H1 (cell line): ENCODE results near the gene HSPBP1. TPM values are rescaled to one million over a fixed set of nuclear protein-coding genes. Genes with fewer than 3 reads are reported as not detected.

Source experiments
- CTCF ChIA-PET: fragments of 300-600 bp; sonication (Branson Sonifier 250); formaldehyde crosslinking; loops from one replicate; lab custom pipeline; 2021; ENCODE audit not compliant: partially characterized antibody; lab: Charles Lee
- POLR2A ChIA-PET: fragments of 300-600 bp; sonication (Branson Sonifier 250); formaldehyde crosslinking; loops from one replicate; lab custom pipeline; 2021; ENCODE audit warnings: inconsistent platforms; ENCODE audit not compliant: partially characterized antibody; lab: Charles Lee
- DNase-seq, 2 experiments: peaks; one replicate each; pipeline versions ENCODE4 v3.0.0 to v3.0.0-alpha.2; 2010 to 2022; ENCODE audit warnings: low spot score in 2 of 2, low read depth in 1 of 2, mixed read lengths in 1 of 2
- FAIRE-seq: peaks from 2 replicates; lab custom pipeline; 2011; peaks lifted over from hg19 to GRCh38; lab: Jason Lieb, UNC
- H2AFZ ChIP-seq: 2 replicates; pipeline ENCODE4 v1.8.1; 2012; ENCODE audit warnings: low read length, inconsistent platforms
- H2AK5ac ChIP-seq: 2 replicates; pipeline ENCODE4 v1.6.1; 2013; ENCODE audit warnings: low read depth, low read length
- H2BK120ac ChIP-seq: replicated peaks from 2 replicates; pipeline ENCODE3; 2013; ENCODE audit warnings: low read depth, low read length, inconsistent platforms
- H2BK12ac ChIP-seq: 2 replicates; pipeline ENCODE4 v1.6.1; 2013; ENCODE audit warnings: low read depth, low read length
- H2BK15ac ChIP-seq: 2 replicates; pipeline ENCODE4 v1.6.1; 2013; ENCODE audit warnings: low read length
- H2BK20ac ChIP-seq: 2 replicates; pipeline ENCODE4 v1.6.1; 2013; ENCODE audit warnings: low read length
- H2BK5ac ChIP-seq: 2 replicates; pipeline ENCODE4 v1.6.1; 2013; ENCODE audit warnings: low read depth, low read length
- H3K14ac ChIP-seq: 2 replicates; pipeline ENCODE4 v1.6.1; 2013; ENCODE audit warnings: inconsistent platforms; ENCODE audit not compliant: insufficient read length
- H3K18ac ChIP-seq: 2 replicates; pipeline ENCODE4 v1.6.1; 2013; ENCODE audit warnings: low read length; ENCODE audit errors: extremely low read depth
- H3K23ac ChIP-seq: 2 replicates; pipeline ENCODE4 v1.6.1; 2013; ENCODE audit warnings: inconsistent platforms; ENCODE audit not compliant: insufficient read length
- H3K23me2 ChIP-seq: 2 replicates; pipeline ENCODE4 v1.6.1; 2013; ENCODE audit warnings: low read depth, low read length
- H3K27ac ChIP-seq: 2 replicates; pipeline ENCODE4 v1.6.1; 2011; ENCODE audit warnings: low read depth, low read length, inconsistent platforms
- H3K27me3 ChIP-seq, 4 experiments: replicated peaks in 1 of 4; 1 replicate in 1 of 4; 2 replicates in 3 of 4; pipeline versions ENCODE4 v1.6.1 to v1.8.1; 2011 to 2013; ENCODE audit warnings: low read length in 3 of 4, mild to moderate bottlenecking in 3 of 4, inconsistent platforms in 2 of 4, mixed read lengths in 2 of 4, moderate library complexity in 1 of 4; ENCODE audit not compliant: control insufficient read depth in 3 of 4, insufficient read depth in 3 of 4; ENCODE audit errors: extremely low read depth in 1 of 4
- H3K36me3 ChIP-seq, 4 experiments: 2 replicates each; pipeline versions ENCODE4 v1.6.1 to v1.8.1; 2011 to 2013; ENCODE audit warnings: mild to moderate bottlenecking in 4 of 4, low read length in 3 of 4, moderate library complexity in 2 of 4, control low read depth in 1 of 4, inconsistent platforms in 1 of 4; ENCODE audit not compliant: insufficient read depth in 4 of 4, control insufficient read depth in 2 of 4
- H3K4ac ChIP-seq: replicated peaks from 2 replicates; pipeline ENCODE3; 2013; ENCODE audit warnings: low read length, low read depth, mixed read lengths, inconsistent platforms; ENCODE audit not compliant: insufficient read length
- H3K4me1 ChIP-seq, 4 experiments: replicated peaks in 1 of 4; 1 replicate in 1 of 4; 2 replicates in 3 of 4; pipeline versions ENCODE4 v1.6.1 to v1.8.1; 2011 to 2013; ENCODE audit warnings: low read length in 3 of 4, inconsistent platforms in 2 of 4, mixed read lengths in 1 of 4; ENCODE audit not compliant: insufficient read depth in 4 of 4, control insufficient read depth in 3 of 4
- H3K4me2 ChIP-seq, 2 experiments: 2 replicates each; pipeline versions ENCODE4 v1.6.1 to v1.8.1; 2011 to 2013; ENCODE audit warnings: low read depth in 2 of 2, low read length in 2 of 2, control low read depth in 1 of 2, inconsistent platforms in 1 of 2, mild to moderate bottlenecking in 1 of 2; ENCODE audit not compliant: insufficient read depth in 1 of 2
- H3K4me3 ChIP-seq, 4 experiments: fragments of 200-600, 300-600 bp in 1 of 4; sonication (generic), shearing (Covaris generic), sonication (Bioruptor Twin) in 1 of 4; 2 replicates each; pipeline versions ENCODE4 v1.5.1 to v1.8.1; 2011 to 2016; ENCODE audit warnings: low read length in 4 of 4, low read depth in 3 of 4, control low read depth in 2 of 4, inconsistent platforms in 2 of 4, mild to moderate bottlenecking in 2 of 4, mixed read lengths in 1 of 4, moderate library complexity in 1 of 4; ENCODE audit not compliant: insufficient read depth in 2 of 4; ENCODE audit errors: extremely low read depth in 1 of 4
- H3K56ac ChIP-seq: replicated peaks from 2 replicates; pipeline ENCODE3; 2013; ENCODE audit warnings: low read depth, mild to moderate bottlenecking, mixed read lengths, low read length, inconsistent platforms; ENCODE audit not compliant: insufficient read length
- H3K79me1 ChIP-seq: 2 replicates; pipeline ENCODE4 v1.6.1; 2013; ENCODE audit warnings: low read depth, low read length, control low read depth
- H3K79me2 ChIP-seq, 2 experiments: 2 replicates each; pipeline versions ENCODE4 v1.6.1 to v1.8.1; 2012 to 2013; ENCODE audit warnings: low read length in 2 of 2, mild to moderate bottlenecking in 2 of 2, inconsistent platforms in 1 of 2; ENCODE audit not compliant: insufficient read depth in 2 of 2, control insufficient read depth in 1 of 2
- H3K9ac ChIP-seq, 4 experiments: replicated peaks in 1 of 4; 1 replicate in 1 of 4; 2 replicates in 3 of 4; pipeline versions ENCODE4 v1.6.1 to v1.8.1; 2011 to 2013; ENCODE audit warnings: low read depth in 3 of 4, low read length in 3 of 4, control low read depth in 2 of 4, mild to moderate bottlenecking in 2 of 4, moderate library complexity in 2 of 4, inconsistent platforms in 1 of 4; ENCODE audit errors: extremely low read depth in 1 of 4
- H3K9me3 ChIP-seq, 2 experiments: 2 replicates each; pipeline versions ENCODE4 v1.6.1 to v1.8.1; 2012 to 2013; ENCODE audit warnings: mild to moderate bottlenecking in 2 of 2, moderate library complexity in 2 of 2, control low read depth in 1 of 2, inconsistent platforms in 1 of 2, low read depth in 1 of 2, low read length in 1 of 2, mixed read lengths in 1 of 2; ENCODE audit not compliant: insufficient read depth in 2 of 2
- H4K20me1 ChIP-seq, 2 experiments: replicated peaks in 1 of 2; 2 replicates each; pipeline versions ENCODE3 to v1.8.1; 2011 to 2013; ENCODE audit warnings: inconsistent platforms in 2 of 2, low read length in 2 of 2, mild to moderate bottlenecking in 1 of 2; ENCODE audit not compliant: insufficient read depth in 2 of 2, control insufficient read depth in 1 of 2
- H4K5ac ChIP-seq: 2 replicates; pipeline ENCODE4 v1.6.1; 2013; ENCODE audit warnings: low read length, low read depth, mixed read lengths, inconsistent platforms; ENCODE audit not compliant: insufficient read length
- H4K8ac ChIP-seq: 2 replicates; pipeline ENCODE4 v1.8.0; 2013; ENCODE audit warnings: mild to moderate bottlenecking, moderate library complexity, low read length, inconsistent platforms; ENCODE audit not compliant: insufficient read depth; ENCODE audit errors: extremely low read depth
- H4K91ac ChIP-seq: replicated peaks from 2 replicates; pipeline ENCODE3; 2013; ENCODE audit warnings: low read length, mixed read lengths, inconsistent platforms; ENCODE audit not compliant: insufficient read length
- ASH2L ChIP-seq: fragments of 200-600, 300-600 bp; sonication (generic); IDR thresholded peaks from one replicate; pipeline ENCODE4 v1.7.1; 2017; ENCODE audit warnings: low read length
- CHD1 ChIP-seq: IDR thresholded peaks from 2 replicates; pipeline ENCODE4 v1.6.1; 2012; ENCODE audit warnings: low read depth, low read length, improper control_type of control experiment
- PHF8 ChIP-seq: fragments of 200-600 bp; sonication (generic); conservative IDR thresholded peaks from 2 replicates; pipeline ENCODE4 v1.7.1; 2012; ENCODE audit warnings: low read depth, mild to moderate bottlenecking, inconsistent platforms, low read length, moderate library complexity
- POLR2AphosphoS5 ChIP-seq: IDR thresholded peaks from 2 replicates; pipeline ENCODE4 v1.6.1; 2011; ENCODE audit warnings: low read depth, low read length
- RBBP5 ChIP-seq: IDR thresholded peaks from 2 replicates; pipeline ENCODE4 v1.7.1; 2012; ENCODE audit warnings: low read depth, mild to moderate bottlenecking, inconsistent platforms, low read length, moderate library complexity, borderline replicate concordance
- SP4 ChIP-seq: IDR thresholded peaks from 2 replicates; pipeline ENCODE4 v1.6.1; 2012; ENCODE audit warnings: low read length, inconsistent platforms
- TAF1 ChIP-seq: IDR thresholded peaks from 2 replicates; pipeline ENCODE4 v1.6.1; 2011; ENCODE audit warnings: mild to moderate bottlenecking, low read depth, low read length
- TCF12 ChIP-seq: IDR thresholded peaks from 2 replicates; pipeline ENCODE4 v1.6.1; 2011; ENCODE audit warnings: low read depth, mild to moderate bottlenecking, low read length
- WGBS, 2 experiments: shearing (Covaris generic) in 1 of 2; methylation state at CpG; one replicate each; pipeline versions ENCODE4 v1.1.6 to v1.1.7; 2013 to 2015; ENCODE audit warnings: low lambda C conversion rate in 2 of 2, mixed read lengths in 2 of 2, inconsistent platforms in 1 of 2, low coverage in 1 of 2, missing lambda C conversion rate in 1 of 2; ENCODE audit not compliant: insufficient replicate concordance in 2 of 2, insufficient coverage in 1 of 2, insufficient read length in 1 of 2; ENCODE audit errors: extremely low coverage in 1 of 2, missing lambda C conversion rate in 1 of 2; 5-methylcytosine and 5-hydroxymethylcytosine counted together
- long read RNA-seq, 2 experiments: library from RNA in 1 of 2; library from capped mRNA in 1 of 2; stranded (forward); transcript quantifications; one replicate each; pipeline ENCODE4 v2.0.0, GENCODE V29; 2021; ENCODE audit warnings: inconsistent platforms in 1 of 2
- polyA minus RNA-seq, 3 experiments: library from RNA; depleted of rRNA, polyadenylated mRNA; stranded (reverse); fragments of >200 nt; gene quantifications; 1 replicate in 2 of 3; 2 replicates in 1 of 3; pipeline ENCODE4 v1.2.3, GENCODE V29; 2011
- polyA plus RNA-seq, 7 experiments: library from polyadenylated mRNA; depleted of rRNA in 3 of 7; stranded (reverse) in 5 of 7; unstranded in 2 of 7; fragments of >200 nt in 5 of 7; fragments of 200-250 nt in 2 of 7; gene quantifications; 1 replicate in 5 of 7; 2 replicates in 1 of 7; 4 replicates in 1 of 7; pipeline versions ENCODE4 v1.2.1 to v1.2.3, GENCODE V29; 2011 to 2013; ENCODE audit warnings: missing spikeins in 2 of 7, mixed read lengths in 2 of 7
- total RNA-seq: library from RNA; stranded (reverse); fragmentation: NEBNext Ultra II Directional; extraction: Animal tissue kit (Norgen Biotek cat#: 25700); gene quantifications from 2 replicates; pipeline ENCODE4 v1.2.1, GENCODE V29; 2021

The HSPBP1 gene
- total RNA-seq (63.4 and 68.8 TPM in 2 replicates), polyA plus RNA-seq (2011; rRNA removed) (100 and 111 TPM in 2 replicates), polyA minus RNA-seq (2011; rRNA and poly(A)+ RNA removed) (16.1 and 17.2 TPM in 2 replicates)
- 86.6 TPM for polyA plus RNA-seq (2011; cell fraction: cytosol; rRNA removed)
- polyA plus RNA-seq (2011; cell fraction: nucleus; rRNA removed): 74.0 TPM
- polyA plus RNA-seq (2012, experiment 1 of 2): 44.6 to 69.6 TPM (median 66.9 TPM) in 4 replicates
- 84.2 TPM for polyA plus RNA-seq (2012, experiment 2 of 2)
- polyA plus RNA-seq (2013, experiment 1 of 2): 34.0 TPM
- polyA plus RNA-seq (2013, experiment 2 of 2): 34.1 TPM
- polyA minus RNA-seq (2011; cell fraction: cytosol; rRNA and poly(A)+ RNA removed): 28.0 TPM
- 21.6 TPM for polyA minus RNA-seq (2011; cell fraction: nucleus; rRNA and poly(A)+ RNA removed)
- long read RNA-seq, experiment 1, transcript HSPBP1-206 (7 exons, 1,449 nt): major isoform, 18 of 73 reads
- long read RNA-seq, experiment 1, transcript HSPBP1-202 (8 exons, 1,572 nt): minor isoform, 11 of 73 reads
- long read RNA-seq, experiment 1, partial matches to known transcripts: 24 of 73 reads
- long read RNA-seq, experiment 1, other reads (novel, unspliced or antisense): 18 of 73 reads
- long read RNA-seq, experiment 2, partial matches to known transcripts: 2 of 2 reads
- long read RNA-seq, experiment 2, other reads (novel, unspliced or antisense): 0 of 2 reads

GRCh38 chr19:55279770-55280643, at the start of gene HSPBP1:
Gene HSPBP1 (minus strand): TSS chr19:55280110. CDS start chr19:55279608, 502 bp downstream.
- no peak within 1 kb of the TSS for H3K23ac ChIP-seq
- H2BK5ac ChIP-seq: peak within 1 kb of the TSS; percentile 90
- H4K20me1 ChIP-seq: peaks cover 3 to 4% of the 10 kb centered on the region in 2 experiments
- H3K23me2 ChIP-seq: peaks cover 11% of the 10 kb centered on the region; the same call in 1 of the 2 replicates
- no peak within 1 kb of the TSS for H2BK120ac ChIP-seq
- H3K56ac ChIP-seq: peak within 1 kb of the TSS; percentile 52
- H4K91ac ChIP-seq: no peak within 1 kb of the TSS
- ChIA-PET POLR2A (interaction anchor here (0.8 to 5.9 kb wide), 24 partner anchors 9 to 325 kb away, joined by 3 to 28 read pairs (median 4); partner anchors contain the start of genes FIZ1, PPP1R12C, PPP6R1 and TMEM238), CTCF (interaction anchor here (0.6 to 1.5 kb wide), 3 partner anchors 11 to 25 kb away, joined by 3 to 6 read pairs (median 4); no protein-coding TSS in a partner anchor)
- H3K27me3 ChIP-seq: no peaks in the 10 kb centered on the region
- H3K9me3 ChIP-seq: no peaks in the 10 kb centered on the region; a peak in 1 of 4 replicates
- H2AK5ac ChIP-seq: no peak within 1 kb of the TSS; the same call in 1 of the 2 replicates
- H2AFZ ChIP-seq: peak within 1 kb of the TSS; percentile 87; the same call in 1 of the 2 replicates
- H3K4ac ChIP-seq: peak within 1 kb of the TSS; percentile 54
- no peak within 1 kb of the TSS for H2BK15ac ChIP-seq
- peak within 1 kb of the TSS; percentile 72 for H2BK12ac ChIP-seq
- DNase-seq (peak; percentile 99), FAIRE-seq (peak; percentile 69)
- peak within 1 kb of the TSS in 3 of 4 experiments; percentile 74 to 86 (median 86); a peak in 6 of 7 replicates for H3K9ac ChIP-seq
- peaks cover 3 to 19% (median 7%) of the 10 kb centered on the region in 4 experiments for H3K4me1 ChIP-seq
- H3K4me3 ChIP-seq: peak within 1 kb of the TSS; percentile 71 to 98 (median 90)
- WGBS, 2 experiments: 1% methylated on average over 37 of the region's 52 CpGs; no CpG with 5 or more reads in 1 of the 2 experiments
- H3K36me3 ChIP-seq: peaks cover 0 to 8% (median 3%) of the 10 kb centered on the region in 4 experiments; a peak in 3 of 8 replicates
- H2BK20ac ChIP-seq: 0 out of 2 replicates have a peak within 1 kb of the TSS, but pooled peaks have one; percentile 52
- peaks cover 7% of the 10 kb centered on the region for H3K79me1 ChIP-seq
- H4K8ac ChIP-seq: peak within 1 kb of the TSS; percentile 95; the same call in 1 of the 2 replicates
- peak within 1 kb of the TSS; percentile 89 for H4K5ac ChIP-seq
- H3K79me2 ChIP-seq: peaks cover 3 to 10% of the 10 kb centered on the region in 2 experiments; a peak in 3 of 4 replicates
- no peak within 1 kb of the TSS for H3K14ac ChIP-seq
- peak within 1 kb of the TSS; percentile 85 for H3K27ac ChIP-seq
- H3K4me2 ChIP-seq: peak within 1 kb of the TSS; percentile 86 to 87
- H3K18ac ChIP-seq: peak within 1 kb of the TSS; percentile 78
- TF ChIP-seq TAF1 (peak; percentile 89), POLR2AphosphoS5 (peak; percentile 72; the same call in 1 of the 2 replicates), CHD1 (no peak), PHF8 (peak; percentile 84), ASH2L (peak; percentile 93), TCF12 (no peak), SP4 (peak; percentile 26; the same call in 1 of the 2 replicates), RBBP5 (peak; percentile 81; the same call in 1 of the 2 replicates)
